K562 (cell line): ENCODE results near the gene E2F2. TPM values are rescaled to one million over a fixed set of nuclear protein-coding genes. Genes with fewer than 3 reads are reported as not detected.

Source experiments
- ARID1B ChIP-seq: fragments of 450-650 bp; IDR thresholded peaks from 2 replicates; pipeline ENCODE4 v1.6.1; 2016; ENCODE audit warnings: antibody characterized with exemption, mild to moderate bottlenecking, inconsistent platforms
- ARID3A ChIP-seq: IDR thresholded peaks from 2 replicates; pipeline ENCODE4 v1.6.1; 2012; ENCODE audit warnings: low read depth, low read length, improper control_type of control experiment, borderline replicate concordance
- ATF7 ChIP-seq: fragments of 450-650 bp; IDR thresholded peaks from 2 replicates; pipeline ENCODE4 v1.7.1; 2014; ENCODE audit warnings: mild to moderate bottlenecking, moderate library complexity
- BRD4 ChIP-seq: fragments of 200-600 bp; sonication (generic); IDR thresholded peaks from 2 replicates; pipeline ENCODE4 v1.6.1; 2017; ENCODE audit warnings: inconsistent platforms
- CREB3 ChIP-seq: fragments of 450-650 bp; conservative IDR thresholded peaks from 2 replicates; pipeline ENCODE4 v1.6.1; 2016; ENCODE audit warnings: missing genetic modification characterization, low read depth, mild to moderate bottlenecking, missing compliant biosample characterization, moderate library complexity
- CREB3L1 ChIP-seq: fragments of 450-650 bp; IDR thresholded peaks from 2 replicates; pipeline ENCODE4 v1.6.1; 2014; ENCODE audit warnings: low read depth, mild to moderate bottlenecking, moderate library complexity, borderline replicate concordance
- CSDE1 ChIP-seq, 2 experiments: fragments of 450-650 bp; IDR thresholded peaks; 2 replicates each; pipeline ENCODE4 v1.6.1; 2016; ENCODE audit warnings: mild to moderate bottlenecking in 1 of 2
- EP300 ChIP-seq: IDR thresholded peaks from 2 replicates; pipeline ENCODE4 v1.6.1; 2012; ENCODE audit warnings: low read length, improper control_type of control experiment
- EP400 ChIP-seq: fragments of 450-650 bp; IDR thresholded peaks from 2 replicates; pipeline ENCODE4 v1.6.1; 2017; ENCODE audit warnings: antibody characterized with exemption, mild to moderate bottlenecking, moderate library complexity
- FOSL1 ChIP-seq: fragments of 200-800 bp; sonication (Bioruptor generic); conservative IDR thresholded peaks from 2 replicates; pipeline ENCODE4 v1.6.1; 2016; ENCODE audit warnings: missing genetic modification characterization, missing compliant biosample characterization
- GATA2 ChIP-seq: sonication (generic); formaldehyde crosslinking; IDR thresholded peaks from 2 replicates; pipeline ENCODE4 v1.4.0; 2020; ENCODE audit warnings: mild to moderate bottlenecking, missing genetic modification reagents
- HDAC3 ChIP-seq: fragments of 450-650 bp; IDR thresholded peaks from 2 replicates; pipeline ENCODE4 v1.6.1; 2018; ENCODE audit warnings: borderline replicate concordance, mild to moderate bottlenecking, moderate library complexity; ENCODE audit not compliant: partially characterized antibody
- HDAC8 ChIP-seq: fragments of 450-650 bp; IDR thresholded peaks from 2 replicates; pipeline ENCODE4 v1.6.1; 2016; ENCODE audit warnings: mild to moderate bottlenecking, missing genetic modification characterization, moderate library complexity, missing compliant biosample characterization
- KHSRP ChIP-seq: fragments of 450-650 bp; IDR thresholded peaks from 2 replicates; pipeline ENCODE4 v1.6.1; 2017
- KLF1 ChIP-seq: fragments of 450-650 bp; IDR thresholded peaks from 2 replicates; pipeline ENCODE4 v1.6.1; 2016; ENCODE audit warnings: missing genetic modification characterization, missing compliant biosample characterization
- TRIM24 ChIP-seq, 2 experiments: fragments of 450-650 bp; IDR thresholded peaks; 2 replicates each; pipeline ENCODE4 v1.6.1; 2016
- ZBTB26 ChIP-seq: fragments of 450-650 bp; formaldehyde crosslinking; IDR thresholded peaks from 2 replicates; pipeline ENCODE4 v1.4.0; 2022; ENCODE audit warnings: missing genetic modification characterization
- ZFX ChIP-seq: sonication (generic); formaldehyde crosslinking; IDR thresholded peaks from 2 replicates; pipeline ENCODE4 v1.8.0; 2022; ENCODE audit warnings: mild to moderate bottlenecking, missing genetic modification reagents, moderate library complexity
- ZNF143 ChIP-seq: sonication (generic); formaldehyde crosslinking; IDR thresholded peaks from 2 replicates; pipeline ENCODE4 v1.9.0; 2022; ENCODE audit warnings: mild to moderate bottlenecking, missing genetic modification reagents
- ZNF263 ChIP-seq: sonication (generic); formaldehyde crosslinking; IDR thresholded peaks from 2 replicates; pipeline ENCODE4 v1.8.0; 2022; ENCODE audit warnings: mild to moderate bottlenecking, missing genetic modification reagents, borderline replicate concordance
- ZNF398 ChIP-seq: fragments of 250-450 bp; sonication (Bioruptor Pico); IDR thresholded peaks from 2 replicates; pipeline ENCODE4 v1.8.0; 2021; ENCODE audit warnings: moderate library complexity, mild to moderate bottlenecking, inconsistent platforms
- ZNF695 ChIP-seq: fragments of 450-650 bp; formaldehyde crosslinking; IDR thresholded peaks from 2 replicates; pipeline ENCODE4 v1.4.0; 2020; ENCODE audit warnings: mild to moderate bottlenecking, moderate library complexity
- polyA plus RNA-seq, 8 experiments: library from polyadenylated mRNA; depleted of rRNA in 4 of 8; stranded (reverse) in 5 of 8; unstranded in 3 of 8; fragments of >200 nt; fragmentation: Nextera tagmentation in 2 of 8; fragmentation: Illumina TruSeq in 1 of 8; extraction: Ambion mirVana in 2 of 8; extraction: Trizol in 1 of 8; gene quantifications; 2 replicates each; pipeline versions ENCODE4 v1.2.1 to v1.2.3, GENCODE V29; 2011 to 2014; ENCODE audit warnings: inconsistent platforms in 1 of 8, missing spikeins in 1 of 8
- total RNA-seq, 7 experiments: library from RNA; depleted of rRNA in 6 of 7; stranded (reverse); fragments of >200 nt in 6 of 7; fragmentation: Illumina TruSeq in 2 of 7; extraction: Trizol in 2 of 7; gene quantifications; 2 replicates each; pipeline versions ENCODE4 v1.2.1 to v1.2.3, GENCODE V29; 2011 to 2021; ENCODE audit warnings: low replicate concordance in 1 of 7

E2F2 gene
- total and polyA plus RNA-seq, 9 of the 15 experiments (the other 6 are each of a cell fraction or from before 2014, with no cell fraction given): 3.1 to 25.3 (median 11.4) TPM

DNA sequence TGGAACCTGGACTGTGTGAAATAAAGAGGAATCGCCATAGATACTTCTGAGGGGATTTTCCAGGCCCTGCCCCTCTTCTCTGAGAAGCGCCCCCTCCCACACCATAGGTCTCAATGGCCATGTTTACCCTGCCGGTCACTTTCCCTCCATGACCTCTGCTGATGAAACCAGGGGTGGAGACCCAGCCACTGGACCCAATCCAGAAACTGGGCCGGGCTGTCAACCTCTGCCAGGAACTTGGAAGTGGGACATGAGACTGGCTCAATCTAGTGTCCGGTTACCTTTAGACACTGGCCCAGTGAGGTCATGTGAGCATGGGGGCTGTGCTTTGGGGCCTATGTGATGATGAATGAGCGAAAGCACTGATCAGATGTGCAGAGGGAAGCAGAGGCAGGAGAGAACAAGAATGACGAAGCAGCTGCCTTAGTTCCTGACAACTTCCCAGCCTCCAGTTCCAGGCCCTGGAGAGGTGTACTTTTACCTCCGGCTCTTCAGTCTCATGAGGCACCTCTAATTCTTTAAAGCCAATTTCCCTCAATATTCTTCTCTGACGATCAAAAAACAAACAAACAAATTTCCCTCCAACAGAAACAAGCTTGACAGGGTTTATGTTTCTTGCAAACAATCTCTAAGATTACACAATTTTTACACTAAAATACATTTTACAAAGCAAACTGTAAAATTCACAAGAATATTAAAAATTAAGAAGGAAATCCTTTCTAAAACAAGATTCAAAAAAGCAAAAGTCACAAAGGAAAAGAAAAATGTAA, 52.0 kb downstream of the E2F2 start (continued):
- TF ChIP-seq ZBTB26 (CRISPR knock-in tag) (no peak), HDAC8 (tag) (no peak), ZFX (CRISPR knock-in tag) (peak; percentile 57; the same call in 1 of the 2 replicates), KLF1 (tag) (no peak), BRD4 (no peak), CREB3 (tag) (0 out of 2 replicates have a peak, but pooled peaks have one; percentile 36), FOSL1 (tag) (peak; percentile 68), TRIM24 (IDR thresholded peaks at IDR 0.05) (peak in 1 of 2 experiments; percentile 47; a peak in 1 of 4 replicates), ZNF695 (CRISPR knock-in tag) (no peak), EP300 (peak; percentile 42; the same call in 1 of the 2 replicates), ZNF143 (CRISPR knock-in tag) (no peak), KHSRP (no peak), ATF7 (peak; percentile 96), ZNF263 (no peak), CREB3L1 (peak; percentile 49; the same call in 1 of the 2 replicates), CSDE1 (IDR thresholded peaks at IDR 0.05) (no peak), GATA2 (CRISPR knock-in tag) (no peak), ARID3A (no peak), HDAC3 (no peak), ARID1B (peak; percentile 74), ZNF398 (CRISPR knock-in tag) (no peak), EP400 (peak; percentile 84)
